22Rv1 (cell line): ENCODE measurements around the gene MNX1.

ENCODE experiments used
- H3K27ac ChIP-seq: fragments of 450-650 bp; 2 replicates; pipeline ENCODE4 v1.5.1; 2017
- ZFX ChIP-seq: fragments of 450-650 bp; IDR thresholded peaks from 2 replicates; pipeline ENCODE4 v1.6.1; 2017; ENCODE audit warnings: antibody characterized with exemption, borderline replicate concordance
- TF ChIP-seq, protein P1 (sequence below): fragments of 450-650 bp; IDR thresholded peaks from 2 replicates; pipeline ENCODE4 v1.5.1; 2017; ENCODE audit warnings: mild to moderate bottlenecking

Gene MNX1

GRCh38 chr7:157033483-157034473, 23.3 kb upstream of the MNX1 start:
- no peak overlapping the region for H3K27ac ChIP-seq
- no peak for TF ChIP-seq ZFX
- TF ChIP-seq, protein P1, sequence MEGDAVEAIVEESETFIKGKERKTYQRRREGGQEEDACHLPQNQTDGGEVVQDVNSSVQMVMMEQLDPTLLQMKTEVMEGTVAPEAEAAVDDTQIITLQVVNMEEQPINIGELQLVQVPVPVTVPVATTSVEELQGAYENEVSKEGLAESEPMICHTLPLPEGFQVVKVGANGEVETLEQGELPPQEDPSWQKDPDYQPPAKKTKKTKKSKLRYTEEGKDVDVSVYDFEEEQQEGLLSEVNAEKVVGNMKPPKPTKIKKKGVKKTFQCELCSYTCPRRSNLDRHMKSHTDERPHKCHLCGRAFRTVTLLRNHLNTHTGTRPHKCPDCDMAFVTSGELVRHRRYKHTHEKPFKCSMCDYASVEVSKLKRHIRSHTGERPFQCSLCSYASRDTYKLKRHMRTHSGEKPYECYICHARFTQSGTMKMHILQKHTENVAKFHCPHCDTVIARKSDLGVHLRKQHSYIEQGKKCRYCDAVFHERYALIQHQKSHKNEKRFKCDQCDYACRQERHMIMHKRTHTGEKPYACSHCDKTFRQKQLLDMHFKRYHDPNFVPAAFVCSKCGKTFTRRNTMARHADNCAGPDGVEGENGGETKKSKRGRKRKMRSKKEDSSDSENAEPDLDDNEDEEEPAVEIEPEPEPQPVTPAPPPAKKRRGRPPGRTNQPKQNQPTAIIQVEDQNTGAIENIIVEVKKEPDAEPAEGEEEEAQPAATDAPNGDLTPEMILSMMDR = no peak

DNA sequence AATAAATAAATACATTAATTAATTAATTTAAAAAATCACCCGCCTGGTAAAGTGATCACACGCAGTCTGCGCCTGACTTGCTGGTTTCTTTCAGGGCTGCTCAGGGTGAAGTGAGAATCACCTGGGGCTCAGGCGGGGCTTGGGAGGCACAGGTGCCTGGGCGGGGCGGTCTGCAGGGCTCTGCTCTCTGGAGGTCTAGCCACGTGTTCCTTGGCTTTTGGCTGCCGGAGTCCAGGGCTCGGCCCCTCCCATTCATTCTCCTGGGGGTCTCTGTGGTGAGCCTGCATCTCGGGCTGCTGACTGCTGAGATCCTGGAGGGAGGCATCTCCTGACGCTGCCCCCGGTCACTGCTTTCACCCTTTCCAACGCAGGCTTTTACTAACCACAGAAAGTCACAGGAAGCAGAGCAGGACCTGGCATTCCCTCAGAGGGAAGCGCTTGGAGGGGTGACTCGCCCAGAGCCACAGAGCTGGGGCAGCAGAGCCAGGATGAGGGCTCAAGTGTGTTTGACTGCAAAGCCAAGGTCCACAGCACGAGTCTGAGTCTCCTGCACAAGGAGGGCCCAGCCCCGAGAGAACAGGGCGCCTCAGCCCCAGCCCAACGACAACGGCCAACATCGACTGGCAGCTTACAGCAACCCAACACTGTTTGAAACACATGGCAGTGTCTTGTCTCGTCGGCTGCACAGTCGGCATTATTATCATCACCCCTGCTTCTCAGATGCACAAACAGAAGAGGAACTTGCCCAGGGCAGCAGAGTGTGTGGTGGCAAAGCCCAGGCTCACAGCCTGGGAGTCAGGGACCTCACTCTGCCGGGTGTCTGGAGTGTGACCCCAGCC, 22.4 kb upstream of the MNX1 start:
- TF ChIP-seq, protein P1 = no peak
- no peak for TF ChIP-seq ZFX
- no peak overlapping the region for H3K27ac ChIP-seq

DNA sequence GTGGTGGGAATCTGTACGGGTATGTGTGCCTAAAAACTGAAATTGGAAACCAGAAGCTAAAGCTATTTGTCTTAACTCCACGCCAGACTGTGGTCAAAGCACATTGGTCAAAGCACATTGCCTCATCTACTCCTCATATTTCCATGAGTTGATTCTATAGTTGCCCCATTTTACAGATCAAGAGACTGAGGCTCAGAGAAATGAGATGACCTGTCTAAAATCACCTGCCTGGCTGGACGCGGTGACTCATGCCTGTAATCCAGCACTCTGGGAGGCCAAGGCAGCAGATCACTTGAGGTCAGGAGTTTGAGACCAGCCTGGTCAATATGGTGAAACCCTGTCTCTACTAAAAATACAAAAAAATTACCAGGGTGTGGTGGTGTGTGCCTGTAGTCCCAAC, 21.7 kb upstream of the MNX1 start:
- no peak overlapping the region for H3K27ac ChIP-seq
- TF ChIP-seq, protein P1 = no peak
- TF ChIP-seq ZFX = no peak

DNA sequence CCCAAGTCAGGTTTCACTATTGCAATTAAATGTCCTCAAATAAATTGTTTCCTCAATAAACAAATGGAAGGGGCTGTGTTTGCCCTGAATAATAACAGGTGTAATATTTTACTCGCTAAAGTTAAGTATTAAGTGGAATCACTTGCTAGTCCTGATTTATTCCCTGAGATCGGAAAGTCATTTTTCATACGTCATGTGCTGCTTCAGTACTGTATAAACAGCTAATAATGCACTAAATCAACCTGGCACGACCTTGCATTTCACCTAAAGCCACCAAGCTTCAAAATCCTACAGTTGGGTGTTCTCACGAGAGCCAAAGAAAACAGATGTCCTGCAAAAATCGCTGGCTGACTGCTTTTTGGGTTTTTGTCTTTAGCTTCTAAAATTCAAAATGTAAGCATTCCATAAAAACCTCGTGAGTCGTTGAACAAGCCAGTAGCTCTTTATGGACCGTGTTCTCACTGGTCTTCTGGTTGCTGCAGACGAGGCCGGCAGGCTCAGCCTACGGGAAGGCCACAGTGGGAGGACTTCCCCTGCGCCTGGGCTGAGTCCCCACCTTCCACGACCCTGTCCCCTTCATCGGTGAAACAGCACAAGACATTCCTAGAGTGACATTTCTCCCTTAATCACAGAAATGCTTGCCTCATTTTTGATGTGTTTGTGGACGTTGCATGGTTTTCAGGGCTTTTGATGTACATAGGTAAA, 17.9 kb upstream of the MNX1 start:
- H3K27ac ChIP-seq = no peak overlapping the region
- TF ChIP-seq, protein P1 = no peak
- no peak for TF ChIP-seq ZFX

- no peak overlapping the region for H3K27ac ChIP-seq
- TF ChIP-seq, protein P1 = no peak
- TF ChIP-seq ZFX = no peak
Observed at GRCh38 chr7:157027568-157028198, 17.2 kb upstream of the MNX1 start.

- H3K27ac ChIP-seq = no peak overlapping the region
- TF ChIP-seq, protein P1 = no peak
- TF ChIP-seq ZFX = no peak
Observed at GRCh38 chr7:157024716-157025115, 14.3 kb upstream of the MNX1 start.
